Measurements from ENCODE around the gene MPPE1.

DNA sequence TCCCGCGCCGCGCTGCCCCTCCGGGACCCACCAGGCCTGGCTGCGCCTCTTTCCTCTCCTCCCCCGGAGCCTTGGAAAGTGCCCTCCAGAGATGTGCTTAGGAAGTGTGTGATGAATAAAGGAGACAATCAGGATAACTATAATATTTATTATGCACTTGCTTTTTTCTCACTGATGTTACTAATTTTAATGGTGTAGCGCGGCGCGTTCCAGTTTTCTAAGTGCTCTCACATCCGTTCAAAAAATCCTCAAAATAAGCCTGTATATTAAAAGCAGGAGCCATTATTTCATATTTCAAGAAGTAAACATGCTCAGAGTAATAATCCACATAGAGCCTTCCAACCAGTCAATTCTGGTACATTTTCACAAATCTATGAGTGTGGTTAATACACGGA lies 941 bp upstream of the MPPE1 start:
- TF ChIP-seq POLR2A (IDR thresholded peaks at IDR 0.05) = no peak
- TF ChIP-seq, protein P1, sequence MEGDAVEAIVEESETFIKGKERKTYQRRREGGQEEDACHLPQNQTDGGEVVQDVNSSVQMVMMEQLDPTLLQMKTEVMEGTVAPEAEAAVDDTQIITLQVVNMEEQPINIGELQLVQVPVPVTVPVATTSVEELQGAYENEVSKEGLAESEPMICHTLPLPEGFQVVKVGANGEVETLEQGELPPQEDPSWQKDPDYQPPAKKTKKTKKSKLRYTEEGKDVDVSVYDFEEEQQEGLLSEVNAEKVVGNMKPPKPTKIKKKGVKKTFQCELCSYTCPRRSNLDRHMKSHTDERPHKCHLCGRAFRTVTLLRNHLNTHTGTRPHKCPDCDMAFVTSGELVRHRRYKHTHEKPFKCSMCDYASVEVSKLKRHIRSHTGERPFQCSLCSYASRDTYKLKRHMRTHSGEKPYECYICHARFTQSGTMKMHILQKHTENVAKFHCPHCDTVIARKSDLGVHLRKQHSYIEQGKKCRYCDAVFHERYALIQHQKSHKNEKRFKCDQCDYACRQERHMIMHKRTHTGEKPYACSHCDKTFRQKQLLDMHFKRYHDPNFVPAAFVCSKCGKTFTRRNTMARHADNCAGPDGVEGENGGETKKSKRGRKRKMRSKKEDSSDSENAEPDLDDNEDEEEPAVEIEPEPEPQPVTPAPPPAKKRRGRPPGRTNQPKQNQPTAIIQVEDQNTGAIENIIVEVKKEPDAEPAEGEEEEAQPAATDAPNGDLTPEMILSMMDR (IDR thresholded peaks at IDR 0.05) = no peak

Data from adrenal gland (tissue), 5 donors.